Measurements from ENCODE around the gene SUSD6. TPM values are rescaled to one million over a fixed set of nuclear protein-coding genes. Genes with fewer than 3 reads are reported as not detected.

The SUSD6 gene
- total RNA-seq, 4 donors from 2014 or later: 54.4 to 66.3 (median 57.7) TPM

DNA sequence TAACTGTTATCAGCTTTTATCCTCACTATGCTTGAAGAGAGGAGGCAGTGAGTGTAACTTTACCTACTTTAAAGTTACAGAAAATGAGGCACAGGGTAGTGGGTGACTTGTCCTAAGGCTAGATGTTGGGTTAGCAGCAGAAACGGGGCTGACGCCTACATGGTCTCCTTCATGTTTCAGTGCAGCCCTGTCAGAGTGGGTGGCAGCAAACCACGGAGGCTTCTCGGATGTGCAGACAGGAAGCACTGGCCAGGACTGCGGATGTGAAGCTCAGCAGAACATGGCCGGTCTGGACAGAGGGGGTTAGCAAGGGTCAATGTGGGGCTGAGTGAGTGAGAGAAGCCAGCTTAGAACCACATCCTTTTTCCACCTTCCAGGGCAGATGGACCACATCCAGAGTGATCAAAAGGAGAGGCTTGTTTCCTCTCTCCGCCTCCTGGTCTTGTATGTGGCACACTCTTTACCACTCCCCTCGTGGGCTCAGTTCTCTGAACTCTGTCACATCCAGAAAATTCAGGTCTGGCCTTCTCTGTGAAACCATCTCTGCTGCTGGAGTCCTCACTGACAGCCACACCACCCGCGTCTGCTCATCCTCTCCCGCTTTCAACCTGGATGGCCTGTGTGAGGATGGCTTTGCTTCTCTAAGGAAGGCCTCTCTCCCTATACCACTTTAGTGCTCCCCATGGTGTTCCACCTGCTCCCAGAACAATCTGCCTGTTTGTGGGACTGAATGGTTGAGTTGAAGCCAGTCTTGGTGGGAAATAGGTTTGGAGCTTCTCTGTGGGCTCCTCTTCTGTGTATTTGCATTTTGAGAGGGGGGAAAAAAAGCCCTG, 14.1 kb downstream of the SUSD6 start:
- peak in 1 of 2 donors; percentile 47 for TF ChIP-seq EP300 (IDR thresholded peaks at IDR 0.05)
- TF ChIP-seq, protein P1, sequence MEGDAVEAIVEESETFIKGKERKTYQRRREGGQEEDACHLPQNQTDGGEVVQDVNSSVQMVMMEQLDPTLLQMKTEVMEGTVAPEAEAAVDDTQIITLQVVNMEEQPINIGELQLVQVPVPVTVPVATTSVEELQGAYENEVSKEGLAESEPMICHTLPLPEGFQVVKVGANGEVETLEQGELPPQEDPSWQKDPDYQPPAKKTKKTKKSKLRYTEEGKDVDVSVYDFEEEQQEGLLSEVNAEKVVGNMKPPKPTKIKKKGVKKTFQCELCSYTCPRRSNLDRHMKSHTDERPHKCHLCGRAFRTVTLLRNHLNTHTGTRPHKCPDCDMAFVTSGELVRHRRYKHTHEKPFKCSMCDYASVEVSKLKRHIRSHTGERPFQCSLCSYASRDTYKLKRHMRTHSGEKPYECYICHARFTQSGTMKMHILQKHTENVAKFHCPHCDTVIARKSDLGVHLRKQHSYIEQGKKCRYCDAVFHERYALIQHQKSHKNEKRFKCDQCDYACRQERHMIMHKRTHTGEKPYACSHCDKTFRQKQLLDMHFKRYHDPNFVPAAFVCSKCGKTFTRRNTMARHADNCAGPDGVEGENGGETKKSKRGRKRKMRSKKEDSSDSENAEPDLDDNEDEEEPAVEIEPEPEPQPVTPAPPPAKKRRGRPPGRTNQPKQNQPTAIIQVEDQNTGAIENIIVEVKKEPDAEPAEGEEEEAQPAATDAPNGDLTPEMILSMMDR (IDR thresholded peaks at IDR 0.05): no peak
- 26 to 28% methylated on average over 11 of the region's 11 CpGs for WGBS, 2 donors
- no peaks in the 10 kb centered on the region for H3K9me3 ChIP-seq
- H3K27me3 ChIP-seq: no peaks in the 10 kb centered on the region
- H3K4me1 ChIP-seq: peaks cover 0 to 98% (median 49%) of the 10 kb centered on the region in 4 donors
- H3K4me3 ChIP-seq: no peak overlapping the region
- H3K36me3 ChIP-seq: no peaks in the 10 kb centered on the region
- DNase-seq (ENCODE audit: low spot score in 2 of 2): peak in 1 of 2 donors; percentile 52
- H3K27ac ChIP-seq: peak overlapping the region in 3 of 4 donors; percentile 23 to 60 (median 31)

DNA sequence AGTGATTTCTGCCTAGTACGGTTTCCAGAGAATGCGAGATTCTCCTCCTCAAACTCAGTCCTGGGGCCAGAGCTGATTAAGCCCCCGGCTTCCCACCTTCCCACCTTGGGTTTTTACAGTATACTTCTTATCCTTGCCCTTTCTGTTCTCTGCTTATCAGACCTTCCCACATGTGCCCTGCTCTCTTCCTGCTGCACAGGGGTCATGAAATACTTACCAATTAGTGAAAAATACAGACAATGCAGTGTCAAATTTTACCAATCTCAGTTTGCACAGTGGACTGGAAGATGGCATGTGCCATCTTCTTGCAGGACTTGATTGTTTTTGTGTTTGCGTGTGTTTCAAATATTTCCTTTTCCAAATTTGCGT, 14.7 kb downstream of the SUSD6 start:
- Histone ChIP-seq H3K27me3 (no peaks in the 10 kb centered on the region), H3K9me3 (no peaks in the 10 kb centered on the region), H3K4me3 (no peak overlapping the region), H3K27ac (peak overlapping the region in 1 of 4 donors; percentile 23), H3K4me1 (peaks cover 0 to 98% (median 50%) of the 10 kb centered on the region in 4 donors), H3K36me3 (no peaks in the 10 kb centered on the region)
- TF ChIP-seq, protein P1 (IDR thresholded peaks at IDR 0.05): no peak
- TF ChIP-seq POLR2A (IDR thresholded peaks at IDR 0.05) (no peak), EP300 (IDR thresholded peaks at IDR 0.05) (no peak)
- 83 to 85% methylated on average over 5 of the region's 5 CpGs for WGBS, 2 donors
- no peak for DNase-seq (ENCODE audit: low spot score in 2 of 2)

DNA sequence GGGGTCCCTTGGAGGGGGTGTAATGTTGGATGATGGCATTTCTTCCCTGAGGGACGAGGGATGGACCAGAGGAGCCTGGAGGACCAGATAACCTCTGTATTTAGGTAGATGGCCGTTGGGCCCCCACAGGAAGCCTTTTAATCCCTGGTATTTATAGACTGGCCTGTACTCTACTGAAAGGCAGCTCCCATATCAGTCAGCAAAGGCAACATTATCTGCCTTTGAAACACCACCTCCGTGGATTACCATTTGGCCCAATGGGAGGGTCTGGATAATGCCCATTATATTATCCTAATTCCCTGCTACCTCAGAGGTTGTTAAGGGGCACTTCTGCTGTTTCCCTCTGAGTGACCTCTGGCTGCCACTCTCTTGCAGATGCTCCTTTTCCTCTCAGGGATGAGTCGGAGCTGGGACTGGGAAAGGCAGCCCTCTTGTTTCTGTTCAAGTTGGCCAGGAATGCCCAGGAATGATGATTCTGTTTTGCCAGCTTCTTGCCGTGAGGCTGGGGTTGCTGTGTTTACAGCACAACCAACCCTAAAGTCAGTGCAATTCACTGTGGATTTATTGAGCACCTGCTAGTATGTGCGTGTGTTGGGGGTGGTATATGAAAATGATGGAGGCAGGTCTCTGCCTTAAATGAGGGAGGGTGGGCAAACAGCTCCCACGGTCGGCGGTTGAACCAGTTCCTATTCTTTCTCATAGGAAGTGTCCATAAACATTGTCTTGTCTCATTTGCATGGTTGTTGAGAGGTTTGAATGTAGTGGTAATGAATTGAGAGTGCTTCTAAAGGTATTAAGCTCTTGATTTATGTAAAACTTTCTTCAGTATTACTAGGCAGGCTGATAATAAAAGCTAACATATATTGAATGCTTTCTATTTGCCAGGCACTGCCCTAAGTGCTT, 18.1 kb downstream of the SUSD6 start:
- DNase-seq (ENCODE audit: low spot score in 2 of 2): no peak
- no peak for TF ChIP-seq EP300 (IDR thresholded peaks at IDR 0.05)
- TF ChIP-seq POLR2A (IDR thresholded peaks at IDR 0.05): no peak
- TF ChIP-seq, protein P1 (IDR thresholded peaks at IDR 0.05): no peak
- no peaks in the 10 kb centered on the region for H3K9me3 ChIP-seq
- peaks cover 0 to 100% (median 70%) of the 10 kb centered on the region in 4 donors for H3K4me1 ChIP-seq
- H3K4me3 ChIP-seq: no peak overlapping the region
- no peaks in the 10 kb centered on the region for H3K36me3 ChIP-seq
- H3K27me3 ChIP-seq: no peaks in the 10 kb centered on the region
- peak overlapping the region in 2 of 4 donors; percentile 2 to 41 for H3K27ac ChIP-seq
- 57 to 68% methylated on average over 9 of the region's 9 CpGs for WGBS, 2 donors

DNA sequence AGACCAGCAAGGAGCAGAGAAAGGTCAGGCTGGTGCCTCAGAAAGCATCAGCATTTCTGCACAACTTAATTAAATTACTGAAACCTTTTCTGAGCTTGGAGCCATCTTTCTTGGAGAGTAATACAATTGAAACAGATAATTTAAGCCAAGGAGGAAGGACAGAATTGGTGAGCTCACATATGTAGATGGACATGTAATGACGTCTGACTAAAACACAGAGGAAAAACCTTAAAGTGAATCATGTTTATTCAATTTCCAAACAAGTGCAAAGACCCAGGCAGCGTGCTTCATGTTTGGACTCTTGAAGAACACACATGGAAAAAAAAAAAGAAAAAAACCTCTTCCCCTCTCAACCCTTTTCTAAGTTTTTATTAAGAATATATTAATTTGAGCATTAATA, 19.0 kb downstream of the SUSD6 start:
- H3K36me3 ChIP-seq: no peaks in the 10 kb centered on the region
- peaks cover 0 to 100% (median 70%) of the 10 kb centered on the region in 4 donors for H3K4me1 ChIP-seq
- DNase-seq (ENCODE audit: low spot score in 2 of 2): no peak
- no peak overlapping the region for H3K27ac ChIP-seq
- 63 to 65% methylated on average over 2 of the region's 2 CpGs for WGBS, 2 donors
- H3K9me3 ChIP-seq: no peaks in the 10 kb centered on the region
- H3K4me3 ChIP-seq: no peak overlapping the region
- no peaks in the 10 kb centered on the region for H3K27me3 ChIP-seq
- TF ChIP-seq POLR2A (IDR thresholded peaks at IDR 0.05) (no peak), EP300 (IDR thresholded peaks at IDR 0.05) (no peak)
- TF ChIP-seq, protein P1 (IDR thresholded peaks at IDR 0.05): no peak
